CD4-positive, alpha-beta T cell (primary cell): ENCODE data around the gene AK8. TPM values are rescaled to one million over a fixed set of nuclear protein-coding genes. Genes with fewer than 3 reads are reported as not detected.

Source experiments
- ATAC-seq: fragments of 200-7000 bp; cut with Tn5 transposase; one replicate; pipeline ENCODE4 v1.10.0; 2022; ENCODE audit warnings: mild to moderate bottlenecking; ENCODE audit not compliant: poor library complexity
- CTCF ChIA-PET: fragments of 350-600 bp; sonication (Branson Sonifier 250); formaldehyde crosslinking; loops from one replicate; lab custom pipeline; 2021; ENCODE audit warnings: antibody characterized with exemption, inconsistent platforms; lab: Charles Lee
- POLR2A ChIA-PET: fragments of 350-600 bp; sonication (Branson Sonifier 250); formaldehyde crosslinking; loops from one replicate; lab custom pipeline; 2021; ENCODE audit warnings: antibody characterized with exemption, inconsistent platforms; lab: Charles Lee
- DNase-seq, 14 experiments: peaks; one replicate each; pipeline ENCODE4 v3.0.0-alpha.2; 2013 to 2020; ENCODE audit warnings: mixed read lengths in 2 of 14
- H3K27ac ChIP-seq, 2 donors: one replicate each; pipeline versions ENCODE4 v1.5.1 to v1.7.0; 2013; ENCODE audit warnings: low read length in 2 of 2, low read depth in 1 of 2, mild to moderate bottlenecking in 1 of 2
- H3K27me3 ChIP-seq, 2 experiments: 1 replicate in 1 of 2; 2 replicates in 1 of 2; pipeline versions ENCODE4 v1.6.1 to v1.7.0; 2013; ENCODE audit warnings: low read length in 2 of 2, control low read depth in 1 of 2, mild to moderate bottlenecking in 1 of 2, moderate library complexity in 1 of 2; ENCODE audit not compliant: insufficient read depth in 2 of 2, control insufficient read depth in 1 of 2
- H3K36me3 ChIP-seq: one replicate; pipeline ENCODE4 v1.6.1; 2013; ENCODE audit warnings: low read length, control low read depth; ENCODE audit not compliant: insufficient read depth
- H3K4me1 ChIP-seq: one replicate; pipeline ENCODE4 v1.6.1; 2013; ENCODE audit warnings: low read length, control low read depth; ENCODE audit not compliant: insufficient read depth
- H3K4me3 ChIP-seq: one replicate; pipeline ENCODE4 v1.5.1; 2013; ENCODE audit warnings: mild to moderate bottlenecking, low read length, moderate library complexity
- H3K9me3 ChIP-seq, 2 experiments: 1 replicate in 1 of 2; 2 replicates in 1 of 2; pipeline versions ENCODE4 v1.6.1 to v1.7.0; 2013; ENCODE audit warnings: low read length in 2 of 2, mild to moderate bottlenecking in 2 of 2, control low read depth in 1 of 2, moderate library complexity in 1 of 2; ENCODE audit not compliant: control insufficient read depth in 1 of 2, insufficient read depth in 1 of 2
- H3K27ac Mint-ChIP-seq: one replicate; pipeline ENCODE4 v1.8.0; 2020; ENCODE audit warnings: mixed read lengths
- H3K27me3 Mint-ChIP-seq: one replicate; pipeline ENCODE4 v1.8.0; 2021; ENCODE audit warnings: mixed read lengths
- H3K36me3 Mint-ChIP-seq: one replicate; pipeline ENCODE4 v1.8.0; 2021; ENCODE audit warnings: low read depth, mixed read lengths
- H3K4me1 Mint-ChIP-seq: one replicate; pipeline ENCODE4 v1.8.0; 2021; ENCODE audit warnings: low read depth, mixed read lengths
- H3K4me3 Mint-ChIP-seq: one replicate; pipeline ENCODE4 v1.8.0; 2020; ENCODE audit warnings: mild to moderate bottlenecking, mixed read lengths
- H3K9me3 Mint-ChIP-seq: one replicate; pipeline ENCODE4 v1.8.0; 2020; ENCODE audit warnings: mixed read lengths
- intact Hi-C, 2 experiments: fragments of 100-400 bp; cut with DNase I in 1 of 2; cut with micrococcal nuclease in 1 of 2; formaldehyde crosslinking; loops; one replicate each; pipeline versions ENCODE4 v1.15.1 to v1.9.0; 2023 to 2025; cut with DNase I, micrococcal nuclease
- total RNA-seq, 174 experiments: library from RNA in 2 of 174; stranded (reverse) in 2 of 174; gene quantifications; one replicate each; pipeline ENCODE4 v1.2.3 and lab custom pipeline; 2021 to 2026
- TF ChIP-seq, protein P1 (sequence below): fragments of 200-600 bp; IDR thresholded peaks from one replicate; pipeline ENCODE4 v1.8.0; 2022; ENCODE audit warnings: antibody characterized with exemption, mild to moderate bottlenecking

AK8 gene
- total RNA-seq, 2 experiments from 2014 or later: not detected

DNA sequence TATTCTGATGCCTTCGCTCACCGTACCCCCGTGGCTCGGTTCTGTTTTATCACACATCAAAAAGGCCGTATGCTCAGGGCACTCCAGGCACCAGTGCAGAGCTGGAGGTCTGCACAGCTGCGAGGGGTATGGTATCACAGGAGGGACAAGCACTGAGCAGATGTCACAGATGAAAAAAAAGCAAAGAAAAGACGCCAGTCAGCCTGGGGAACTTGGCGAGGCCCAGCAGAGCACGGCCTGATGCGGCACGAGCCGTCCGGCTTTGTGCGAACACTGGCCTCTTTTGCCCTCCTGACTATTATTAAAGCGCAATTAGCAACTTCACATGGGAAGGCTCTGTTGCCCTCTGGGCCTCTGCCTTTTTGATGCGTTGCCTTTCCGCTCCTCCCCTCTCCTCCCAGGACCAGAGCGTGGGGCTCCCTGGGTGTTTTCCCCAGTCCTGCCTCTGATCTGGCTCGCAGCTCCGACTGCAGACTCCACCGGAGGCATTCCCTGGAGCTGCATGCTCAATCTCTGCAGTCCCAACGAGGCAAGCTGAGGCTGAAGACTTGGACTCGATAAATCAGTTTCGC lies 44.4 kb downstream of the AK8 start:
- Mint-ChIP-seq H3K27ac (no peak overlapping the region), H3K4me1 (no peaks in the 10 kb centered on the region), H3K27me3 (peaks cover 11% of the 10 kb centered on the region), H3K9me3 (no peaks in the 10 kb centered on the region), H3K4me3 (no peak overlapping the region), H3K36me3 (no peaks in the 10 kb centered on the region)
- no peaks in the 10 kb centered on the region for H3K36me3 ChIP-seq
- no peaks in the 10 kb centered on the region for H3K27me3 ChIP-seq
- TF ChIP-seq, protein P1, sequence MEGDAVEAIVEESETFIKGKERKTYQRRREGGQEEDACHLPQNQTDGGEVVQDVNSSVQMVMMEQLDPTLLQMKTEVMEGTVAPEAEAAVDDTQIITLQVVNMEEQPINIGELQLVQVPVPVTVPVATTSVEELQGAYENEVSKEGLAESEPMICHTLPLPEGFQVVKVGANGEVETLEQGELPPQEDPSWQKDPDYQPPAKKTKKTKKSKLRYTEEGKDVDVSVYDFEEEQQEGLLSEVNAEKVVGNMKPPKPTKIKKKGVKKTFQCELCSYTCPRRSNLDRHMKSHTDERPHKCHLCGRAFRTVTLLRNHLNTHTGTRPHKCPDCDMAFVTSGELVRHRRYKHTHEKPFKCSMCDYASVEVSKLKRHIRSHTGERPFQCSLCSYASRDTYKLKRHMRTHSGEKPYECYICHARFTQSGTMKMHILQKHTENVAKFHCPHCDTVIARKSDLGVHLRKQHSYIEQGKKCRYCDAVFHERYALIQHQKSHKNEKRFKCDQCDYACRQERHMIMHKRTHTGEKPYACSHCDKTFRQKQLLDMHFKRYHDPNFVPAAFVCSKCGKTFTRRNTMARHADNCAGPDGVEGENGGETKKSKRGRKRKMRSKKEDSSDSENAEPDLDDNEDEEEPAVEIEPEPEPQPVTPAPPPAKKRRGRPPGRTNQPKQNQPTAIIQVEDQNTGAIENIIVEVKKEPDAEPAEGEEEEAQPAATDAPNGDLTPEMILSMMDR: no peak
- POLR2A ChIA-PET: no interaction called here
- no peaks in the 10 kb centered on the region for H3K4me1 ChIP-seq
- intact Hi-C loops: no loop called here
- CTCF ChIA-PET: no interaction called here
- DNase-seq (no peak), ATAC-seq (no peak)
- H3K27ac ChIP-seq: no peak overlapping the region
- no peaks in the 10 kb centered on the region for H3K9me3 ChIP-seq
- no peak overlapping the region for H3K4me3 ChIP-seq

DNA sequence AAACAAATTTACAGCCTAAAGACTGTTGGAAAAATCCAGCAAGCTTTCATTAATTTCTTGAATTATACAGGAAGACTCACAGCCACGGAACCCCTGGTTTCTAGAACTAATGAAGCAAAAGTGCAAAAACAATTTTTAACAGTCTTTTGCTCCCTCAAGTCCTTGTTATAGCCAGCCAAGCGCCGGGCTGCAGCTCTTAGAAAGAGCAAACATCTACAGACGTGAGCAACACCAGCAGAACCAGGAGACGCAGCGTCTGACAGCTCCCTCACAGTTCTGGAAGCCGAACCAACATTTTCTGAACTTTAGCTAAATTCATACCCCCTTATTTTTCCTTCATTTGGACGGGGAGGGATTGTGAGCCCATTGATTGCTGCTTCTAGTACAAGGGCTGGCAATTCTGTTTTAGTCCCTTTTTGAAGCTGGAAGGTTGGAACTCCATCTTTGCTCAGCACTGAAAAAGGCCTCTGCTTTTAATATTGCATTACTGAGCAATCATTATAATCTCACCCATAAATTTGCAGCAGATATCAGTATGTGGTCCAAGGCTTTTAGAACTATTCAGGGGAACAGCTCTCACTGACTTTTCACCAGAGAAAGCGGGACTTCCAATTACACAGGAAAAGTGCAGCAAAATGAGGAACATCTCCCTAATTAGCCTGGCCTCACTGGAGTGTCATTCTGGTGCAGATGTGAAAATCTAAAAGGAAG lies 45.8 kb downstream of the AK8 start:
- H3K9me3 ChIP-seq: peaks cover 0 to 3% of the 10 kb centered on the region in 2 experiments
- H3K4me1 Mint-ChIP-seq: no peaks in the 10 kb centered on the region
- intact Hi-C loops: no loop called here
- ChIA-PET POLR2A (no interaction called here), CTCF (no interaction called here)
- TF ChIP-seq, protein P1: no peak
- H3K36me3 Mint-ChIP-seq: no peaks in the 10 kb centered on the region
- peaks cover 20% of the 10 kb centered on the region for H3K27me3 Mint-ChIP-seq
- DNase-seq: no peak
- ATAC-seq: no peak
- H3K27ac Mint-ChIP-seq: no peak overlapping the region
- H3K4me1 ChIP-seq: no peaks in the 10 kb centered on the region
- H3K27me3 ChIP-seq: no peaks in the 10 kb centered on the region
- H3K9me3 Mint-ChIP-seq: no peaks in the 10 kb centered on the region
- no peaks in the 10 kb centered on the region for H3K36me3 ChIP-seq
- H3K27ac ChIP-seq: no peak overlapping the region
- H3K4me3 Mint-ChIP-seq: no peak overlapping the region
- no peak overlapping the region for H3K4me3 ChIP-seq

DNA sequence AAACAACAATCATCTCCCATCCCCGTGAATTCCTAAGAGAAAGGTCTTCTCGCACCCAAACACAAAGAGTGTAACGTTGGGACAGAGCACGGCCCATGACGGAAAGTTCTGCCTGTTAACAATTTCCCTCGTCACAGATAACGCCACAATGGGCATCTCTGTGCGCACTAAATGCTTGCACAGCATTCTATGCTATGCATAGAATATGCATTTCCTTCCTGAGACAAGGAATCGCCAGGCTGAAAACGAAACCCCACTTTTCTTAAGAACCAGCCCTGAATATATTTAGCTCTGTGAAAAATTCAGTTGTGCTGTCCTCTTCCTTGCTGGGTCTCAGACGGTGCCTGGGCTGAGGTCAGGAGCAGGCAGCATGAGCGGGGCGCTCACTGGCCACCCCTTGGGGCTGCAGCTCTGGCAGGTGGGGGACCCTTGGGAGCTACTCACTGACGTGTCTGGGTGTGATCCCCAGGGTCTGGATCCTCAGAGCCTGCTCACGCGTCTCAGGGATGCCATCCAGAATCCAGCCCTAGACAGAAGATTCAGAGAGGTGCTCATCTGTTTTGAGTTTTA lies 49.8 kb downstream of the AK8 start:
- H3K27me3 Mint-ChIP-seq: peaks cover 40% of the 10 kb centered on the region
- intact Hi-C loops: no loop called here

More for the DNA sequence above, 49.8 kb downstream of the AK8 start:
- no peaks in the 10 kb centered on the region for H3K36me3 ChIP-seq
- peaks cover 5 to 24% of the 10 kb centered on the region in 2 experiments for H3K27me3 ChIP-seq
- ChIA-PET POLR2A (no interaction called here), CTCF (no interaction called here)
- no peaks in the 10 kb centered on the region for H3K4me1 ChIP-seq
- no peak overlapping the region for H3K4me3 ChIP-seq
- no peaks in the 10 kb centered on the region for H3K9me3 Mint-ChIP-seq
- H3K4me3 Mint-ChIP-seq: no peak overlapping the region
- DNase-seq: no peak
- H3K9me3 ChIP-seq: peaks cover 0 to 3% of the 10 kb centered on the region in 2 experiments
- TF ChIP-seq, protein P1: no peak
- H3K4me1 Mint-ChIP-seq: peaks cover 4% of the 10 kb centered on the region
- no peaks in the 10 kb centered on the region for H3K36me3 Mint-ChIP-seq
- no peak overlapping the region for H3K27ac Mint-ChIP-seq
- no peak overlapping the region for H3K27ac ChIP-seq
- ATAC-seq: no peak
